Esophagus squamous epithelium (tissue), 5 donors: Measurements from ENCODE around the gene GPC5. TPM values are rescaled to one million over a fixed set of nuclear protein-coding genes. Genes with fewer than 3 reads are reported as not detected.

Experiments
- DNase-seq: peaks from one replicate; lab custom pipeline; 2025; lab: John Stamatoyannopoulos, UW
- H3K27ac ChIP-seq, 4 donors: fragments of 200-600 bp; sonication (generic); one replicate each; pipeline ENCODE4 v1.5.1; 2016 to 2019; ENCODE audit warnings: mild to moderate bottlenecking in 1 of 4
- H3K27me3 ChIP-seq, 4 donors: fragments of 200-600 bp; sonication (generic); 1 replicate in 3 of 4; 2 replicates in 1 of 4; pipeline versions ENCODE4 v1.5.1 to v1.6.0; 2017 to 2021; ENCODE audit warnings: antibody characterized with exemption in 1 of 4
- H3K36me3 ChIP-seq, 3 donors: fragments of 200-600 bp; sonication (generic); one replicate each; pipeline ENCODE4 v1.5.1; 2016 to 2019
- H3K4me1 ChIP-seq, 3 donors: fragments of 200-600 bp; sonication (generic); one replicate each; pipeline ENCODE4 v1.5.1; 2017 to 2019
- H3K4me3 ChIP-seq, 4 donors: fragments of 200-600 bp; sonication (generic); 1 replicate in 3 of 4; 2 replicates in 1 of 4; pipeline ENCODE4 v1.5.1; 2016 to 2019; ENCODE audit warnings: mild to moderate bottlenecking in 2 of 4, moderate library complexity in 1 of 4
- H3K9me3 ChIP-seq, 3 donors: fragments of 200-600 bp; sonication (generic); one replicate each; pipeline ENCODE4 v1.5.1; 2016 to 2019
- CTCF ChIP-seq, 6 experiments: fragments of 450-650 bp in 4 of 6; fragments of 200-600 bp in 2 of 6; sonication (generic) in 2 of 6; IDR thresholded peaks; one replicate each; pipeline ENCODE4 v1.5.1; 2016 to 2019; ENCODE audit warnings: antibody characterized with exemption in 6 of 6, mild to moderate bottlenecking in 4 of 6, moderate library complexity in 4 of 6
- POLR2A ChIP-seq, 4 donors: fragments of 450-650 bp; IDR thresholded peaks; one replicate each; pipeline ENCODE4 v1.6.1; 2017; ENCODE audit warnings: antibody characterized with exemption in 4 of 4, mild to moderate bottlenecking in 4 of 4, moderate library complexity in 3 of 4
- WGBS, 2 donors: methylation state at CpG; one replicate each; pipeline ENCODE4 v1.1.5; 2018; 5-methylcytosine and 5-hydroxymethylcytosine counted together
- intact Hi-C: fragments of 100-400 bp; cut with DNase I; formaldehyde crosslinking; loops from one replicate; pipeline ENCODE4 v1.15.0; 2022
- total RNA-seq, 4 donors: library from RNA; depleted of rRNA; stranded (reverse); fragments of >200 nt; gene quantifications; one replicate each; pipeline ENCODE4 v1.1.0, GENCODE V29; 2016
- donor health status: DM: yes; HTN: yes; CAD: no.

Gene GPC5
- total RNA-seq, 4 donors from 2014 or later, result not detected

- Histone ChIP-seq H3K4me3 (no peak overlapping the region), H3K36me3 (no peaks in the 10 kb centered on the region), H3K9me3 (no peaks in the 10 kb centered on the region), H3K27ac (no peak overlapping the region), H3K27me3 (no peaks in the 10 kb centered on the region), H3K4me1 (no peaks in the 10 kb centered on the region)
- WGBS, 2 donors, result 25 to 36% methylated on average over 3 of the region's 3 CpGs
- intact Hi-C loops, result no loop called here
- TF ChIP-seq CTCF (IDR thresholded peaks at IDR 0.05) (no peak), POLR2A (IDR thresholded peaks at IDR 0.05) (no peak)
- no peak for DNase-seq
Observed at GRCh38 chr13:92830821-92831220, 1432.4 kb downstream of the GPC5 start.

- no peaks in the 10 kb centered on the region for H3K9me3 ChIP-seq
- 79 to 83% methylated on average over 1 of the region's 1 CpG for WGBS, 2 donors
- H3K27ac ChIP-seq, result no peak overlapping the region
- intact Hi-C loops, result no loop called here
- no peak overlapping the region for H3K4me3 ChIP-seq
- H3K4me1 ChIP-seq, result no peaks in the 10 kb centered on the region
- H3K27me3 ChIP-seq, result no peaks in the 10 kb centered on the region
- DNase-seq, result no peak
- TF ChIP-seq CTCF (IDR thresholded peaks at IDR 0.05) (no peak), POLR2A (IDR thresholded peaks at IDR 0.05) (no peak)
- H3K36me3 ChIP-seq, result no peaks in the 10 kb centered on the region
Observed at GRCh38 chr13:92833071-92833470, 1434.7 kb downstream of the GPC5 start.

- H3K9me3 ChIP-seq, result no peaks in the 10 kb centered on the region
- H3K27me3 ChIP-seq, result no peaks in the 10 kb centered on the region
Observed at GRCh38 chr13:92836171-92836570, 1437.8 kb downstream of the GPC5 start.

GRCh38 chr13:92838786-92839185 lies 1440.4 kb downstream of the GPC5 start:
- DNase-seq, result no peak
- Histone ChIP-seq H3K9me3 (no peaks in the 10 kb centered on the region), H3K36me3 (no peaks in the 10 kb centered on the region), H3K27me3 (no peaks in the 10 kb centered on the region), H3K4me1 (no peaks in the 10 kb centered on the region), H3K4me3 (no peak overlapping the region), H3K27ac (no peak overlapping the region)
- 71 to 74% methylated on average over 3 of the region's 3 CpGs for WGBS, 2 donors
- TF ChIP-seq POLR2A (IDR thresholded peaks at IDR 0.05) (no peak), CTCF (IDR thresholded peaks at IDR 0.05) (no peak)
- intact Hi-C loops, result no loop called here

More at GRCh38 chr13:92836171-92836570, 1437.8 kb downstream of the GPC5 start:
- no peak for DNase-seq
- TF ChIP-seq POLR2A (IDR thresholded peaks at IDR 0.05) (no peak), CTCF (IDR thresholded peaks at IDR 0.05) (no peak)
- intact Hi-C loops, result no loop called here
- H3K36me3 ChIP-seq, result no peaks in the 10 kb centered on the region
- no peaks in the 10 kb centered on the region for H3K4me1 ChIP-seq
- no peak overlapping the region for H3K27ac ChIP-seq
- no peak overlapping the region for H3K4me3 ChIP-seq

GRCh38 chr13:92842145-92842544 lies 1443.7 kb downstream of the GPC5 start:
- WGBS, 2 donors, result 55% methylated on average over 2 of the region's 2 CpGs
- no peaks in the 10 kb centered on the region for H3K4me1 ChIP-seq
- TF ChIP-seq POLR2A (IDR thresholded peaks at IDR 0.05) (no peak), CTCF (IDR thresholded peaks at IDR 0.05) (no peak)
- no peak for DNase-seq
- no peaks in the 10 kb centered on the region for H3K27me3 ChIP-seq
- intact Hi-C loops, result no loop called here
- no peak overlapping the region for H3K27ac ChIP-seq
- no peaks in the 10 kb centered on the region for H3K9me3 ChIP-seq
- no peak overlapping the region for H3K4me3 ChIP-seq
- H3K36me3 ChIP-seq, result no peaks in the 10 kb centered on the region
